OCI-LY1 (cell line): Measurements from ENCODE around the gene TSKU.

Experiments
- EZH2 ChIP-seq: fragments of 200-600 bp; sonication (generic), shearing (Covaris generic); IDR thresholded peaks from 2 replicates; pipeline ENCODE4 v1.8.0; 2017; ENCODE audit warnings: borderline replicate concordance, mixed run types, mild to moderate bottlenecking, antibody characterized with exemption, low read length, moderate library complexity, mixed read lengths
- TF ChIP-seq, protein P1 (sequence below): fragments of 200-600 bp; sonication (generic), shearing (Covaris generic); IDR thresholded peaks from 2 replicates; pipeline ENCODE4 v1.5.1; 2017; ENCODE audit warnings: mild to moderate bottlenecking, antibody characterized with exemption, low read length, moderate library complexity, mixed read lengths

- TF ChIP-seq, protein P1, sequence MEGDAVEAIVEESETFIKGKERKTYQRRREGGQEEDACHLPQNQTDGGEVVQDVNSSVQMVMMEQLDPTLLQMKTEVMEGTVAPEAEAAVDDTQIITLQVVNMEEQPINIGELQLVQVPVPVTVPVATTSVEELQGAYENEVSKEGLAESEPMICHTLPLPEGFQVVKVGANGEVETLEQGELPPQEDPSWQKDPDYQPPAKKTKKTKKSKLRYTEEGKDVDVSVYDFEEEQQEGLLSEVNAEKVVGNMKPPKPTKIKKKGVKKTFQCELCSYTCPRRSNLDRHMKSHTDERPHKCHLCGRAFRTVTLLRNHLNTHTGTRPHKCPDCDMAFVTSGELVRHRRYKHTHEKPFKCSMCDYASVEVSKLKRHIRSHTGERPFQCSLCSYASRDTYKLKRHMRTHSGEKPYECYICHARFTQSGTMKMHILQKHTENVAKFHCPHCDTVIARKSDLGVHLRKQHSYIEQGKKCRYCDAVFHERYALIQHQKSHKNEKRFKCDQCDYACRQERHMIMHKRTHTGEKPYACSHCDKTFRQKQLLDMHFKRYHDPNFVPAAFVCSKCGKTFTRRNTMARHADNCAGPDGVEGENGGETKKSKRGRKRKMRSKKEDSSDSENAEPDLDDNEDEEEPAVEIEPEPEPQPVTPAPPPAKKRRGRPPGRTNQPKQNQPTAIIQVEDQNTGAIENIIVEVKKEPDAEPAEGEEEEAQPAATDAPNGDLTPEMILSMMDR, result no peak
- no peak for TF ChIP-seq EZH2
Observed at GRCh38 chr11:76739798-76740197, 43.4 kb upstream of the TSKU start.
